ENCODE results near the gene KRT39.
"Not testable (repeated sequence)": the region's sequence is repeated elsewhere in the genome, so short reads cannot be mapped to it uniquely, and the experiment has no call there.

Gene KRT39

DNA sequence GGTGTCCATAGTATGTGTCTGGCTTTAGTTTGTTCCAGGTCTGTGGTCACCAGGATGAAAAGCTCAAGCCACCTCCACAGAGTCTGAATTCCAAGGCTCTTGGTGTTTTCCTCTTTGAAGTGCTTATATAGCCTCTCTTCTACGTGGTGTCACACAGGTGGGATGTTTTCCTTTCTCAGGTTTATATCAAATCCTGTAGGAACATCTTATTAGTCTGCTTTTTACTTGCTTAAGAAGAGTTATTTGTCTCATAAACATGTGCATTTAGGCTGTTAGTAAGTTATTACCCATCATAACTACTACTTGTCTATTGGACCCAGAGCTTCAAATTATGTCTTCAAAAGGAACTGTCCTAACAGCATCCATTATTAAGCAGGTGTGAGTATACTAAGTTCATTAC is at the start of gene KRT39:
KRT39 (minus strand) TSS at position 101 of the 400 bp plus-strand sequence; CDS start at position 9, 92 bp downstream.
- DNase-seq = no peak

DNA sequence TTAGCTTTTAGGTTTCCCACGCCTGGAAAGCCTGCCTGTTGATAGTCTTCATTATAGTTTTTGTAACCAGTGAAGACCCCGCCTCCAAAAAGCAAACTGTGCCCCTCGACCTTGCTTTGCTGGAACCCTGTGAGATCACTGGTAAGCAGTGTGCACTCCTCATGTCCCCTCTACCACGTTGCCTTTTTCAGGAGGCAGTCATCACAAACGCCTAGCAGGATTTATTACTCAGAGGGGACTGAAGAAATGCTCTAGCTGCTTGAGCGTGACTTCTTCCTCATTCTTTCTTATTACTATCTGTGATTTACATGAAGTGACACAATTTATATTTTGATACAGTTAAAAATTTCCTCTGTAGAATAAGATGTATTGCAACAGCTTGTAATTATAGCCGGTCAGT is 48.7 kb upstream of the KRT39 start:
- no peak for DNase-seq

DNA sequence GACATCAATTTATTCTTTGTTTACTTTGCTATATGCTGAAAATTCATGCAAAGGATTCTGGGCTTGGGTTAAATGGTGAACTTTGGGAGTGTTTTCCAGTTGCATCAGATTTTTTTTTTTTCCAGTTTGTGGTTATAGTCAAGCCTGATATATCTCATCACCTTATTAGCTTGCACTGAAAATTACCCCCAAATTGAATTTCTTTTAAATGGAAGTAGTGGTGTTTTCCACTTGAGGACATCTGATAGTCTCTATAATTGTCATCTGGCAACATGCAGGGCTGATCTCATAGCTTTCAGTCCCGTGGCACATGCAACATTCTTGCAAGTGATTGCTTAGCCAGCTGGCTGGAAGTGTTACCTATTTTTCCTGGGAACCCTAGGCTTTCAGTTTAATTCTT is 46.9 kb upstream of the KRT39 start:
- no peak for DNase-seq

DNA sequence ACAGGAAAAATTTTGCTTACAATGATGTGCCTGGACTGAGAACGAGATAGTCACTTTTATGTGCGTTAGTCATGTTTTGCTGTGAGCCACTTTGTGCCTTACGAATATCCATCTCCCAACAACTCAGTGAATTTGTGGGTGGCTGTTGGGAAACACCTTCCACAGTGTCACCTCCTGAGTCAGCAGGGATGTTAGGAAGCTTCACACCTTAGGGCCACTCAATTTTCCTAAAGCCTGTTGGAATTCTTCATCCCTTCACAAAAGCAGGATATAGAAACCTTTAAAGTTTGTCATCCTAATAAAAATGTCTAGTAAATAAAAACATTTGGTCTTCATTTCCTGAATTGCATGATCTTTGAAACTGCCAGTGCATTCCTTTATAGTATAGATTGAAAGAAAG is 46.4 kb upstream of the KRT39 start:
- DNase-seq = no peak

DNA sequence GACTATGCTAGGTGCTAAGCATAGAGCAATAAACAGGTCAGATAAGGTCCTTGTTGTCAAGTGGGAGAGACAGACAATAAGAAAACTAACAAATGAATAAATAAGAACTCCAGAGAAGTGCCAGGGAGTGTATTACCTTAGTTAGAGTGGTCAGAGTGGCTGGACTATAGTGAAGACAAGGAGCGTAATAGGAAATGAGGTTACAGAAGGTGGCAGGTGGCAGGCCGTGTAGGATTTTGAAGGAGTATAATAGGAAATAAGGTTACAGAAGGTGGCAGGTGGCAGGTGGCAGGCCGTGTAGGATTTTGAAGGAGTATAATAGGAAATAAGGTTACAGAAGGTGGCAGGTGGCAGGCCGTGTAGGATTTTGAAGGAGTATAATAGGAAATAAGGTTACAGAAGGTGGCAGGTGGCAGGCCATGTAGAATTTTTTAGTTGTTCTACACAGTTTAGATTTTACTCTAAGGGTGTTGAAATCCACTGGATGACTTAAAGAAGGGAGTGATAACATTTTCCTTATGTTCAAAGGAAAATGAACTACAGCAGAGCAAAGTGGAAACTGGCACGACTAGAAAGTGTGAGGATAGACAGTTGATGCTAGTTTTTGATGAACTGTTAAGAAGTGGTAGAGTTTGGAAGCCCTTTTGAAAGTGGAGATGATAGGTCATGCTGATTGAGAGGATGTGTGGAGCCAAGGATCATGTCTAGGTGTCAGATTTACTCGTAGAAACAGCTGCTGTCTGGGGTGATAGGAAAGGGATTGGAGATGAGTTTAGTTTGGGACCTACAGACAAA is 45.8 kb upstream of the KRT39 start:
- no peak for DNase-seq

DNA sequence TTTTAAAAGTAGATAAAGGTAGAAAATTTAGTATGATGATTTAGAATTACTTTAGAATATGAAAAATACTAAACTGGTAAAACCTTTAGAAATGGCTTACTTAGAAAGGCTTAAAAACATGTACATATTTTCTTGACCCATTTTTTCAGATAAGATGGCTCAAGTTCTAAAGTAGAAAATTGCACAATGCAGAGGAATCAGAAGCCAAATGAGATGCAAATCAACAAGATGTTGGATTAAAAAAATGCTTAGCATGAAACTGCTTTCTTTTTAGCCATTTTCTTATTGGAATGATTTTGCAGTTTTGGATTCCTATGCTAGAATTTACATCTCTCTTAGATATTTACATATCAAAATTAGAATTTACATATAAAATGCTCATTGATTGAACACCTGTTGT is 43.7 kb upstream of the KRT39 start:
- no peak for DNase-seq

DNA sequence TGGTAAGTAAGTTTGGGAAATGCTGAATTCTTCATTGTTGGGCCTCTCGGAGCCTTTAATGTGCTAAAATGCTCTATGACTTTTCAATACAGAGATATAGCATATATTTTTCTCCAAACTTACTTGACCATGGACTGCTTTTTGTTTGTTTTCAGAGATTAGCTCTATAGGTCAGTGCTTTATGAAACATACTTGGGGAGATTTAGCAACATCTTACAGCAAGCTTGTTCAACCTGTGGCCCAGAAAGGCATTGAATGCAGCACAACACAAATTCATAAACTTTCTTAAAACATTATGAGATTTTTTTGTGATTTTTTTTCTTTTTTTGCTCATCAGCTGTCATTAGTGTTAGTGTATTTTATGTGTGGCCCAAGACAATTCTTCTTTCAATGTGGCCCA is 43.2 kb upstream of the KRT39 start:
- no peak for DNase-seq

DNA sequence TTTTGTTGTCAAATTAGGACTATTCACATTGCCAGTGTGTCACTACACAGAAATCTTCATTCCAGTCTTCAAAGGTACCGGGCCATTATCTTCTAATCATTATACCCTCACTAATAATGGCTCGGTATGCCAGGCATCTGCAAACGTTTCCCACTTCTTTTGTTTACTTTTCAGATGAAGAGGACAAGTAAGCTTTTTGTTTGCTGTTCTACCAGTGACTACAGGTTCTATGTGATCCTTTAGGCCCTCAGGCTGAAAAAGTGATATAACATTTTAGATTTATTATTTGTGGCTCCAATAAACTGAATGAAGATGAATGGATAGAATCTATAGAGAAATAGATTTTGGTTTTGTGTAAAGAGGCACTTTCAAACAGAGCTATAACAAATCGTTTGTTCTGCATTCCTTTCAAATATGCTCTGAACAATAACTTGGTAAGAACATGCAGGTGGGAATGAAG is 42.6 kb upstream of the KRT39 start:
- DNase-seq = no peak

DNA sequence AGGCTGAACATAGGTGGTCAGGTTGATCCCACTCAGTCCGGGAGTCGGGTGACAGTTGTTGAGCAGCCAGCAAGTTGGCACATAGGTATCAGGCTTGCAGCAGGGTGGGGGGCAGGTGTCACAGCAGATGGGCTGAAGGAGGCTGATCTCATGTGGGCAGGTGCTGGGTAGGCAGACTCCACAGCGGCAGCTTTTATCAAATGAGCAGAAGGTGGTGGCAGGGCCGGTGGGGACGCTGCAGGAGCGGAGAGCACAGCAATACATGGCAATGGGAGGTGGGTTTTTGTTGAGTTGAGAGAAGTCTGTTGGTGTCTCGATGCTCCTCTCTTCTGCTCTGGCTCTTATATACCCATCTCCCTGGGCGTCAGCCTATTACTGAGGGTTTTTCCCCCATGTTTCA is 42.1 kb upstream of the KRT39 start, which contains the start of gene KRTAP3-1:
KRTAP3-1 (minus strand) TSS at position 318 of the 400 bp plus-strand sequence; CDS start at position 264, 54 bp downstream.
- DNase-seq = no peak

DNA sequence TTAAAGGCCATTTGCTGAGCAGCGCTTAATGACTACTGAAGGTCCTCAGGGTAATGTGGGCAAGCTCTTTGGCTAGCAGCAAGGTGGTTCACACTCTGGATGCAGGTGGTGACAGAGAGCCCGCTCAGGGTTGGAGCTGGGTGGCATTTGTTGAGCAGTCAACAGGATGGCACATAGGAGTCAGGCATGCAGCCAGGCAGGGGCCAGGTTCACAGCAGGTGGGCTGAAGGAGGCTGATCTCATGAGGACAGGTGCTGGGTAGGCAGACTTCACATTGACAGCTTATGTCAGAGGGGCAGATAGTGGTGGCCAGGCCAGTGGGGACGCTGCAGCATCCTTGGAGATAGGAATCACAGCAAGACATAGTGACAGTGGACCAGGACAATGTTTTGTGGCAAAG is 37.6 kb upstream of the KRT39 start:
- no peak for DNase-seq

DNA sequence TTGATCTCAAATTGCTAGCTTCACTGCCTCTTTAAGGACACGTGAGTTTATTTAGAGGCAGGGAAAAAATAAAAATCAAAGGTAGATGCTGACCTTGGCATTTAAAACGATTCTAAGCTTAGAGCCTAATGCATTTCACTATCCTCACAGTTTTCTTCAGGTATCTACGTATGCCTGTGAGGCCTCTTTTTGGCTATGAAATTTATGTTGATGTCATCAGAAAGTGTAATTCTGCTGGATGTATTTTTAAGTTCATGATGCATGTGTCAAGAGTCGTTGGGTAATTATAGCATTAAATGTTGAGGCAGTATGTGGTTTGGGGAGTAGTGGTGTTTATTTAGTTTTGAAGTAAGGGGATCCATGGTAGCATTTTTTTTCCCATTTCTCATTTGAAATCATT is 37.2 kb upstream of the KRT39 start:
- DNase-seq = no peak

DNA sequence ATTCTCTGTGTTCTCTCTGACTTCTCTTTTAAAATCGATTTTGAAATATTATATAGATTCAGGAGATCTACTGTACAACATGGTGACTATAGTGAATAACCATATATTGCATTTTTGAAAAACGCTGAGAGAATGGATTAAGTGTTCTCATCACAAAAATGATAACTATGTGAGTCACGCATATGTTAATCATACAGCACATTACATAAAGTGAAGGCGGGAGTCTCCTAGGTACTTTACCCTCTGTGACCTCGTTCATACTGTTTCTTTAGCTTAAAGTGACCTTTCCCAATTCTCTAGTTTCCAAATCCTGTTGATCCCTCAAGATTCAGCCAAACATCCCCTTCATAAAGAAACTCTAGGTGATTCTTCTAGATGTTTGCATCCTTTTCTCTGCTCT is 36.1 kb upstream of the KRT39 start:
- DNase-seq = no peak

DNA sequence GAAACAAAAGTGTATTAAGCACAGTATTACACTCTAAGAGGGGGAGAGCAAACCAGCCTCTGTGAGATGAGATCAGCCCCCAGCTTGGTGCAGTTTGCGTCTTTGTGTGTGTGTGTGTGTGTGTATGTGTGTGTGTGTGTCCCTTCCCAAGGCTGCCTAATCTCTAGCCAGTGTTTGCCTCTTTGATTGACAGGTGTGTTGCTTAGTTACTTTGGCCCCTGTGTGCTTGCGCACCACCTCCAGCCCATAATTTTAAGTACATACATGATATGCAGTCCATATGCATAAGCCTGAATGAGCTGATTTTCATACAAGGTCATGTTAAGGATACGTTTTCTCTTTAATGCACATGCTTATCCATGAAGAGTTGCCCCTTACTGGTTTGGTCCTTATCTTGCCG is 35.0 kb upstream of the KRT39 start:
- no peak for DNase-seq

DNA sequence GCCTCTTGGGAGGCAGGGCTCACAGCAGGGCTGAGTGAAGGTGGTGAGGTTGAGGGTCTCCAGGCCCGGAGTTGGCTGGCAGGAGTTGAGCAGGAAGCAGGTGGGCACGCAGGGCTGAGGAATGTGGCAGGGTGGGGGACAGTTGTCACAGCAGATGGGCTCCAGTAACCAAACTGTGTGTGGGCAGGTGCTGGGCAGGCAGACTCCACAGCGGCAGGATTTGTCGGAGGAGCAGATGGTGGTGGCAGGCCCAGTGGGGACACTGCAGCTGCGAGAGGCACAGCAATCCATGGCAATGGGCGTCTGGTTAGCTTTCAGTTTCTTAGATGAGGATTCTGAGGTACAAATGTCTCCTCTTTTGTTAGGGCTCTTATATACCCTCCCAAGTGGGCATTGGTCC is 32.8 kb upstream of the KRT39 start, which contains the start of gene KRTAP3-2:
KRTAP3-2 (minus strand) TSS at position 344 of the 400 bp plus-strand sequence; CDS start at position 291, 53 bp downstream.
- not testable (repeated sequence) for DNase-seq

DNA sequence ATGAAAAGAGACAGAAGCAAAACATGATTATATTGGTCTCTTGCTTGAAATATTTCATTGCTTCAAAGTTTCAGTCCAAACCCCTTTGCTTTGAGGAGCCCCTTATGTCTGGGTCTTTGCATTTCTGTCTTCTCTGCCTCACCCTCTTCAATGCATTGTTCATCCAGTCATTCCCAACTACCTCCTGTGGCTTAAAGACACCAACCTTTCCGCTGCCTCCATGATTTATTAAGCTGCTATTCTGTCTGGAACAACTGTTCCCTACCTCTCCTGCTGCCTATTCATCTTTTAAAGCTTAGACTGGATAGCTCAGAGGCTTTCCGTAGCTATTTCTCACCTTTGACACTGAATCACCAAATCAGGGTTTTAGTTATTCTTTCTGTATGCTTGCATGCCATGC is 30.6 kb upstream of the KRT39 start:
- DNase-seq = no peak

DNA sequence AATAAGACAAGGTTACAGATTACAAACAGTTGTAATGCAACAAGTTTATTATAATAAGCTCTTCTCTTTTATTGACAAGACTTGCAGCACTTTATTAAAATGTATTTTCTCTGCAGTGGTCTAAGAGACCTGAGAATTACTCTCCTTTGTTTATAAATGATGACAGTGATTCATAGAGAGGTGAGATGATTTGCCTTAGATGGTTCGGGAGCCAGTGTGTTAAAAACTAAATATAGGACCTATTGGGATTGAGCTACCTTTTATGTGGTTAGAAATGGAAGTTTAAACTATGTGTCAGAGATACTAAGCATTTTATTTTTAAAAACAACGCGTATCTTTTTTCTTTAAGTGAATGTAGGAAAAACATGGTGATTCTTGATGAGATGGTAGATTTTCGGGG is 30.1 kb upstream of the KRT39 start:
- DNase-seq = no peak

DNA sequence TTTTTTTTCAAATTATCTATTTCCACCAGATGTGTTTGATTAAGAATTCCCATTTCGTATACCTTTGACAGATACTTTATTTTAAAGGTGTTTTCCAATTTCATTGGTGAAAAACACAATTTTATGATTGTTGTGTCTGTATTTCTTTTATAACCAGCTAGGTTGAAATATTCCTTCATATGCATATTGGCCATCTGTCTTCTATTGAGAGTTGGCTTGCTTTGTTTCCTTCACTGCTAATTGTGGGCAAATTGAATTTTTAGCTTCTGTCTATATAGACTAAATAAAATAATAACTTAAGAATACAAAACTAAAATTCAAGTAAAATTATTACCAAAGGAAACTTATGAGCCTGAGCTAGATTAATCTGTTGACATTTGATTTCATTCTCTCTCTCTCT is 28.4 kb upstream of the KRT39 start:
- DNase-seq = no peak

DNA sequence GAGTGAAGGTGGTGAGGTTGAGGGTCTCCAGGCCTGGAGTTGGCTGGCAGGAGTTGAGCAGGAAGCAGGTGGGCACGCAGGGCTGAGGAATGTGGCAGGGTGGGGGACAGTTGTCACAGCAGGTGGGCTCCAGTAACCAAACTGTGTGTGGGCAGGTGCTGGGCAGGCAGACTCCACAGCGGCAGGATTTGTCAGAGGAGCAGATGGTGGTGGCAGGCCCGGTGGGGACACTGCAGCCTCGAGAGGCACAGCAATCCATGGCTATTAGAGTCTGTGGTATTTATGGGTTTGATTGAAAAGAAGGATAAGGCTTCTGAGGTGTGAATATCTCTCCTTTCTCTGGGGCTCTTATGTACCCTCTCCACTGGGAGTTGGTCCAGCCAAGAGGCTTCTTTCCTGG is 27.1 kb upstream of the KRT39 start, which contains the start of gene KRTAP3-3:
KRTAP3-3 (minus strand) TSS at position 326 of the 400 bp plus-strand sequence; CDS start at position 259, 67 bp downstream.
- no peak for DNase-seq

DNA sequence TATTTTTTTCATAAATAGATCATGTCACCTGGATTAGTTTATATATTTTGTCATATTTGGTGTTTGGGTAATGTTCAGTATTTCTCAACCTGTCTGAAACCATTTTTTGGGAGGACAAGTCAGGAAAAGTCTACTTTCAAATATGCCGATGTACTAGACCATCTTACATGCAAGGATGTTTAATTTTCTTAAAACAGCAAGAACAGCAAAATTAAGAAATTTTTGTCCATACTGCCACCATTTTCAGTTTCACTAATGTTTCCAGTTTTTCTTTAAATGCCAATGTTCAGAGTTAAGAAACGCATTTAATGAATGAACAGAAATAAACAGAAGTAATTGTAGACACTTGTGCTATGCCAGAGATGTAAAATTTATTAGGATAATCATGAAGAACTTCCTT is 26.3 kb upstream of the KRT39 start:
- no peak for DNase-seq

DNA sequence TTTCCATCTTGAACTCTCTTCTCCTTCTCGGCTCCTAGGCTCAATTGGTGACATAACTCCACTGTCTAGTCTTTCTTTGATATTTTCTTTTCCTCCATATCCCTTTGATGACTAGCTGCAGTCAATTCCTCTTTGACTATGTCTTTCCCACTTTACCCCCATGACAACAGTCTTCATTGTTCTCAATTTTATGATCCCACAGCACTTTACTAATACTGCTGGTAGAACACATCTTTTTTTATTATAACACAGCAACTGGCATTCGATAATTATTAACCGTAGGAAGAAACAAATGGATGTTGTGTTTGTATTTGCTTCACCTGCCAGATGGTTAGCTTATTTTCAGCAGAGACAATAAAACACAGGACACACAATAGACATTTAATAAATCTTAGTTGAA is 25.9 kb upstream of the KRT39 start:
- no peak for DNase-seq

DNA sequence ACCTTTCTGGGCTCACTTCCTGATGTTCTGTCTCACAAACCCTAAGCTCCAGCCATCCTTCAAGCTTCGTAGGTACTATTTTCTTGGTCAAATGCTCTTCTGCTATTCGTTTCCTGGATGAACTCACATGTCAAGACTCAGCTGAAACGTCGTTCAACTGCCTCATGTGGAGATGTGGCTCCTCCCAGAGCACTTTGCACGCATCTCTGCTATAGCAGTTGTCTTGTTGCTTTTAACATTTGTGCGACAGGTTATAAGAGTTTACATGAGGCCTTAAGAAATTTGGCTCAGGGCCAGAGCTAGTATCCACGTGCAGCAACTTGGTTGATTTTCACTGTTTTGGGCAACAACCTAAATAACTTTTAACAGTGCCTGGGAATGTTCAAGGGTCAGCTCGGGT is 20.2 kb upstream of the KRT39 start:
- DNase-seq = no peak

DNA sequence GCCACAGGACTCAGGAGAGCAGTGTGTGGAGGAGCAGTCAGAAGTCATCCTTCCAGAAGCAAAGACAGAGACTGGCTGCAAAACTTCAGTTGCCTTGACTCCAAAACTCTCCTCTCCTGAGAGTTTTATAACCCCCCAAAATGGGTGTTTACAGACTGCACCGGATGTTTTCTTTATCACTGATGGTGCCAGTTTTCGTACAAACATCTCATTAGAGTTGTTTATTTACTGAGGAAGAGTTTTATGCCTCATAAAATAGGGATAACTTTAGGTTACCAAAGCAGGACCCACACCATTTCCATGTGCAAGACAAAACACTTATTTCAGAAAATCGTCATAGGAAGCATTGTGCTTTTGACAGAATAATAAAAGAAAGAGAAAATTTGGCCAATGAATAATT is 17.5 kb upstream of the KRT39 start, which contains the start of gene KRT40:
KRT40 (minus strand) TSS at position 101 of the 400 bp plus-strand sequence; CDS start at position 48, 53 bp downstream.
- DNase-seq = no peak

DNA sequence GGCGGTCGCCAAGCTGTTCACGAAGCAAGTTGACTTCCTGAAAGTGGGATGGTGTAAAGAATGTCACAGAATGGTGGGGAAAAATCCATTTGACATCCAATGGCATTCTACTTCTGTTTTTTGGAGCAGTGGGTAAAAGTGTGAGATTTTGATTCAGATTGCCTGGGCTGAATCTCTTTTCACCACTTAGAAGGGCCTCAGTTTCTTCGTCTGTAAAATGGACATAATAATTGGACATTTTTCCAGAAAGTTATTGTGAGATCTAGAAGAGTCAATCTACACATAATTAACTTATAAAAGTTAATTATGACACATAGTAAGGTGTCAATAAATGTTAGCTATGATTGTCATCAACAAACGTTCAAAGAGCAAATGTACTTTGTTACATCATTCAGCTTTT is 14.4 kb upstream of the KRT39 start:
- DNase-seq = no peak

DNA sequence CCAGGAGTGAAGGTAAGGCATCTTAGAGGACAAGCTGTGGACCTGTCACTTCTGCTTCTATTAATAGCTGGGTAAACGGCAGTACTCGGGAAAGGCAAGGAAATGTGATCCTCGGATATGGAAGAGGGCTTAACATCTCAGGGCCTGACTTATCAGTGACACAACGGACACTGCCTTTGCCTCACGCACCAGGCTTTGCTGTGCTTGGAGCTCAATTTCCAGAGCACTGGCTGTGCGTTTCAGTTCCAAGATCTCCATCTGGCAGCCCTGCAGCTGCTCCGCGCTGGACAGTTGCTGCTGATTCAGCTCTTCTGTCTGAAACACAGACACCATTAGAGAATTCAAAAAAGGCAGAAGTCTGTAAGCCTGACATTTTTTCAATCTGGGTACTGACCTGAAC is 13.8 kb upstream of the KRT39 start:
- no peak for DNase-seq

DNA sequence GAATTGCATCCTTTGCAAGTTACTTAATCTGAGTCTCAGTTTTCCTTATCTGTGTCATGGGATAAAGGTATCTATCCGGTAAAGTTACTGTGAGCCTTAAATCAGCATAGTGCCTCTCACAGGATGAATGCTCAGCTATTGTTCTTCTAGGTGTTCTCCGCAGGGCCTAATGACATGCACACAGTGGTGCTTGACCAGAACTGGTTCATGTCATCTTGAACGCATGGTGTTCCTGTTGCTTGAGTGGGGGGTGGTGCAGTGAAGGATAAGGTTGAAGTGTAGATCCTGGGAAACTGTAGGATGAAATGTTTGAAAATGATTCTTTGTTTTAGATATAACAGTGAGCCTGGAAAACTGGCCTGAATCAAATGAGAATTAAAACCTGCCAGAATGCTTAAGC is 13.4 kb upstream of the KRT39 start:
- no peak for DNase-seq
